ENCODE measurements around the gene OR6N2. TPM values are rescaled to one million over a fixed set of nuclear protein-coding genes. Genes with fewer than 3 reads are reported as not detected.
A peak's percentile ranks its signal among the peaks of the same experiment; 100 is the strongest.

Gene OR6N2
- total RNA-seq, 1 donor from 2014 or later: 0.72 TPM

- ATAC-seq (no peak), DNase-seq (no peak)
Observed at GRCh38 chr1:158752155-158752712, 28.8 kb downstream of the OR6N2 start.

GRCh38 chr1:158735848-158736247 is 45.2 kb downstream of the OR6N2 start:
- no peak overlapping the region for H3K4me3 ChIP-seq
- ATAC-seq (peak; percentile 55), DNase-seq (no peak)
- H3K27me3 ChIP-seq: no peaks in the 10 kb centered on the region
- intact Hi-C loops (cut with DNase I): no loop called here
- no peaks in the 10 kb centered on the region for H3K4me1 ChIP-seq
- no peaks in the 10 kb centered on the region for H3K9me3 ChIP-seq
- TF ChIP-seq CTCF (IDR thresholded peaks at IDR 0.05): no peak
- H3K27ac ChIP-seq: no peak overlapping the region
- no peaks in the 10 kb centered on the region for H3K36me3 ChIP-seq

More at GRCh38 chr1:158752155-158752712, 28.8 kb downstream of the OR6N2 start:
- no peak overlapping the region for H3K27ac ChIP-seq
- no peaks in the 10 kb centered on the region for H3K4me1 ChIP-seq
- no peak overlapping the region for H3K4me3 ChIP-seq
- no peaks in the 10 kb centered on the region for H3K27me3 ChIP-seq
- intact Hi-C loops (cut with DNase I): no loop called here
- no peaks in the 10 kb centered on the region for H3K36me3 ChIP-seq
- H3K9me3 ChIP-seq: no peaks in the 10 kb centered on the region
- TF ChIP-seq CTCF (IDR thresholded peaks at IDR 0.05): no peak

GRCh38 chr1:158732524-158732923 is 48.5 kb downstream of the OR6N2 start:
- Histone ChIP-seq H3K4me1 (no peaks in the 10 kb centered on the region), H3K4me3 (no peak overlapping the region), H3K9me3 (no peaks in the 10 kb centered on the region), H3K27me3 (no peaks in the 10 kb centered on the region), H3K27ac (no peak overlapping the region), H3K36me3 (no peaks in the 10 kb centered on the region)
- no peak for DNase-seq
- TF ChIP-seq CTCF (IDR thresholded peaks at IDR 0.05): no peak
- no peak for ATAC-seq
- intact Hi-C loops (cut with DNase I): no loop called here

- H3K4me1 ChIP-seq: no peaks in the 10 kb centered on the region
- DNase-seq (no peak), ATAC-seq (no peak)
- H3K36me3 ChIP-seq: no peaks in the 10 kb centered on the region
- no peak overlapping the region for H3K27ac ChIP-seq
- no peaks in the 10 kb centered on the region for H3K9me3 ChIP-seq
- TF ChIP-seq CTCF (IDR thresholded peaks at IDR 0.05): no peak
- intact Hi-C loops (cut with DNase I): no loop called here
- H3K4me3 ChIP-seq: no peak overlapping the region
- no peaks in the 10 kb centered on the region for H3K27me3 ChIP-seq
Observed at GRCh38 chr1:158731707-158732106, 49.3 kb downstream of the OR6N2 start.

- Histone ChIP-seq H3K27me3 (no peaks in the 10 kb centered on the region), H3K36me3 (no peaks in the 10 kb centered on the region), H3K4me1 (no peaks in the 10 kb centered on the region), H3K27ac (no peak overlapping the region), H3K4me3 (no peak overlapping the region), H3K9me3 (no peaks in the 10 kb centered on the region)
- TF ChIP-seq CTCF (IDR thresholded peaks at IDR 0.05): no peak
- ATAC-seq: no peak
- DNase-seq: no peak
- intact Hi-C loops (cut with DNase I): no loop called here
Observed at GRCh38 chr1:158730453-158730852, 50.6 kb downstream of the OR6N2 start.

Data from upper lobe of right lung (tissue), 1 donor.